Measurements from ENCODE around the gene PML.

Gene PML

DNA sequence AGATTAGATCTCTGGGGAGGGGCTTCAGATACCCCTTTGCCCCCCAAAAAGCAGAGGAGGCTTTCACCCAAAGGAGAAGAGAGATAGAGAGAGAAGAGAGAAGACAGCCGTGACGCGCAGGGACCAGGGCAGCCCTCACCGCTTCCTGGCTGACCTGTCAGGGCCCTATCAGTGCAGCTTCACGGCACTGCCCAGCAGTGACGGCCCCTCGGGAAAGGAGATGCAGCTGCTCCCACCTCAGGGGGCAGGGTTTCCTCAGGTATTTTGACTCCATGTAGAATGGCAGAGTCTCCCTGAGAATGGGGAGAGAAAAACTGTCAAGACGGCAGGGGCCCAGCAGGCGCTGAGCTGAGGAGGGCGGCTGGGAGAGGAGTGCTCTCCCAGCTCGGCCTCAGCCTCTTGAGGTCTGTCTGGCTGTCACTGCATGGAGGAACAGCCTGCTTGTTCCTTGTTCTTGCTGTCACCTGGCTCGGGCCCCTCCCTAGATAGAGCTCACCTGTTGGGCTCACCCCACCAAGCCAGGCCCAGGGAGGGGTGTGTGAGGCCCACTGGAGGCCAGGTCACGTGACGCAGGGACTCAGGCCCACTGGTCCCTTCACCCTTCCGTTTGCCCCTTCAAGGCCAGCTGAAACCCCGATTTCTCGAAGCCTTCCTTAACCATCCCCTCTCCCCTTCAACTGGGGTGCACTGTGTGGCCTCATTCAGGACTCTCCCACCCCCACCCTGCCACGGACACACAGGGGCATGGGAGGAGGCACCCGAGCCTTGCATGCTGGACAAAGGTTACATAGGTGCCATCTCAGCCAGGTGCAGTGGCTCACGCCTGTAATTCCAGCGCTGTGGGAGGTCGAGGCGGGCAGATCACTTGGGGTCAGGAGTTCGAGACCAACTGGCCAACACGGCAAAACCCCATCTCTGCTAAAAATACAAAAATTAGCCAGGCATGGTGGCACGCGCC is 40.0 kb upstream of the PML start:
- no peak for ATAC-seq (ENCODE audit: low read depth)
- Histone ChIP-seq H3K36me3 (ENCODE audit: low read depth) (no peaks in the 10 kb centered on the region), H3K4me3 (ENCODE audit: severe bottlenecking) (no peak overlapping the region), H3K27ac (ENCODE audit: poor library complexity, severe bottlenecking) (no peak overlapping the region), H3K9me3 (ENCODE audit: severe bottlenecking) (no peaks in the 10 kb centered on the region), H3K27me3 (ENCODE audit: insufficient read depth, poor library complexity, severe bottlenecking) (no peaks in the 10 kb centered on the region), H3K4me1 (ENCODE audit: insufficient read depth, poor library complexity, severe bottlenecking) (peaks cover 26% of the 10 kb centered on the region)
- TF ChIP-seq, protein P1, sequence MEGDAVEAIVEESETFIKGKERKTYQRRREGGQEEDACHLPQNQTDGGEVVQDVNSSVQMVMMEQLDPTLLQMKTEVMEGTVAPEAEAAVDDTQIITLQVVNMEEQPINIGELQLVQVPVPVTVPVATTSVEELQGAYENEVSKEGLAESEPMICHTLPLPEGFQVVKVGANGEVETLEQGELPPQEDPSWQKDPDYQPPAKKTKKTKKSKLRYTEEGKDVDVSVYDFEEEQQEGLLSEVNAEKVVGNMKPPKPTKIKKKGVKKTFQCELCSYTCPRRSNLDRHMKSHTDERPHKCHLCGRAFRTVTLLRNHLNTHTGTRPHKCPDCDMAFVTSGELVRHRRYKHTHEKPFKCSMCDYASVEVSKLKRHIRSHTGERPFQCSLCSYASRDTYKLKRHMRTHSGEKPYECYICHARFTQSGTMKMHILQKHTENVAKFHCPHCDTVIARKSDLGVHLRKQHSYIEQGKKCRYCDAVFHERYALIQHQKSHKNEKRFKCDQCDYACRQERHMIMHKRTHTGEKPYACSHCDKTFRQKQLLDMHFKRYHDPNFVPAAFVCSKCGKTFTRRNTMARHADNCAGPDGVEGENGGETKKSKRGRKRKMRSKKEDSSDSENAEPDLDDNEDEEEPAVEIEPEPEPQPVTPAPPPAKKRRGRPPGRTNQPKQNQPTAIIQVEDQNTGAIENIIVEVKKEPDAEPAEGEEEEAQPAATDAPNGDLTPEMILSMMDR (IDR thresholded peaks at IDR 0.05; ENCODE audit: poor library complexity, severe bottlenecking), result no peak
- DNase-seq (ENCODE audit: low spot score), result peak; percentile 58

DNA sequence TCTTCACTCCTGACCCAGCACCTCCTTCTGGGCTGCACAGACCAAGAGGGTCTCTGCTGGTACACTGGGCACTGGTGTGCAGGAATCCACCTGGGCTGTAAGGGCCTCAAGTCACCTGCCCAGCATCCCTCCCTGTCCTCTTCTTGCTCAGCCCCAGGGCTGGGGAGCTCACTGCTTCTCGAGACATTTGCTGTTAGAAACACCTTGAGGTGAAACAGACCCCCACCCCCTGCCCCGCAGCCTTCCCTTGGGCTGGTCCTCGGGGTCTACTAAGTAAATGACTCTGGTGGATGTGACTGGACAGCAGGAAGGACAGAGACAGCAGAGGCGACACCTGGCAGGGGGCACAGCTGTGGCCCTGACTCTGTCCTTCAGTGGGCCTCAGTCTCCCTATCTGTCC is 39.2 kb upstream of the PML start:
- Histone ChIP-seq H3K4me3 (ENCODE audit: severe bottlenecking) (no peak overlapping the region), H3K36me3 (ENCODE audit: low read depth) (no peaks in the 10 kb centered on the region), H3K27ac (ENCODE audit: poor library complexity, severe bottlenecking) (no peak overlapping the region), H3K27me3 (ENCODE audit: insufficient read depth, poor library complexity, severe bottlenecking) (no peaks in the 10 kb centered on the region), H3K4me1 (ENCODE audit: insufficient read depth, poor library complexity, severe bottlenecking) (peaks cover 26% of the 10 kb centered on the region), H3K9me3 (ENCODE audit: severe bottlenecking) (no peaks in the 10 kb centered on the region)
- peak; percentile 64 for DNase-seq (ENCODE audit: low spot score)
- TF ChIP-seq, protein P1 (IDR thresholded peaks at IDR 0.05; ENCODE audit: poor library complexity, severe bottlenecking), result no peak
- ATAC-seq (ENCODE audit: low read depth), result no peak

DNA sequence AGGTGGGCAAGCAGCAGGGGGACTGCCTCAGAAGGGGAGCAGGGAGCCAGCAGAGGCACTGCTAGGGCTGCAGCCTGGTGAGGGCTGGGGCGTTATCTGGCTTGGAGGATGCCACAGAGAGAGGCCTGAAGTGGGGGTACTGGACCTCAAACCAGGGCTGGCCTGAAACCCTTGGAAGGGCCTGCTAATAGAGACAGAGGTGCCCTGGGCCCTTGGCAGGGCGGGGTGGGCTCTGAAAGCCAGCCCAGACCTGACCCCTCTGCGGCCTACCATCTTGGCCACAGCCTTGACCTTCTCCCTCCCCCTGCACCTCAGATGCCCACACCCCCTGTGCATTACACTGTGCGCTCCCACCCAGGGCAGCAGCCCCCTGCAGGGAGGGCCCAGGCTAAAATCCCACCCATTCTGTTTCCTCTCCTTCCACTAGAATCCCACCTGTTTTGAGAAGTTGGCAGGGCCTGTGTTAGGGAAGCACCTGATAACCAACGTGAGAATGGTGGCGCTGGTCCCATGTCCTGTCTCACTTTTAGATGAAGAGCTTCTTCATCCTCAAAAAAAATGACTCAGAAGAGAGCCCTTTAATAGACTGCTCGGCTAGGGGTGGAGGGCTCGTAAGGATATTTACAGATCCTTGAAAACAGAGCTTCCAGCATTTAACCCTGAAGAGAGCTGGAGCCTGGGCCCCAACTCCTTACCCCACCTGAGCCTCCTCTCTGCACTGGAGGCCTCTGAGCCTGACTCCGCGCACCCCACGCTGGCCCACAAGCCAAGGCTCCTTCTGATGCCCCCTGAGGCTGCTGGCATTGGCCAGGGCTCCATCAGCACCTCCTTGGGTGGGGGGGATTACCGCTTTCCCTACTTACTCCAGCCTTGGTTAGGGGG is 38.4 kb upstream of the PML start:
- H3K4me3 ChIP-seq (ENCODE audit: severe bottlenecking), result no peak overlapping the region
- TF ChIP-seq, protein P1 (IDR thresholded peaks at IDR 0.05; ENCODE audit: poor library complexity, severe bottlenecking), result no peak
- H3K27me3 ChIP-seq (ENCODE audit: insufficient read depth, poor library complexity, severe bottlenecking), result no peaks in the 10 kb centered on the region
- H3K4me1 ChIP-seq (ENCODE audit: insufficient read depth, poor library complexity, severe bottlenecking), result peaks cover 26% of the 10 kb centered on the region
- no peaks in the 10 kb centered on the region for H3K9me3 ChIP-seq (ENCODE audit: severe bottlenecking)
- ATAC-seq (ENCODE audit: low read depth) (no peak; the same call in 2 of the 3 replicates), DNase-seq (ENCODE audit: low spot score) (peak; percentile 61)
- peak overlapping the region; percentile 66 for H3K27ac ChIP-seq (ENCODE audit: poor library complexity, severe bottlenecking)
- no peaks in the 10 kb centered on the region for H3K36me3 ChIP-seq (ENCODE audit: low read depth)

DNA sequence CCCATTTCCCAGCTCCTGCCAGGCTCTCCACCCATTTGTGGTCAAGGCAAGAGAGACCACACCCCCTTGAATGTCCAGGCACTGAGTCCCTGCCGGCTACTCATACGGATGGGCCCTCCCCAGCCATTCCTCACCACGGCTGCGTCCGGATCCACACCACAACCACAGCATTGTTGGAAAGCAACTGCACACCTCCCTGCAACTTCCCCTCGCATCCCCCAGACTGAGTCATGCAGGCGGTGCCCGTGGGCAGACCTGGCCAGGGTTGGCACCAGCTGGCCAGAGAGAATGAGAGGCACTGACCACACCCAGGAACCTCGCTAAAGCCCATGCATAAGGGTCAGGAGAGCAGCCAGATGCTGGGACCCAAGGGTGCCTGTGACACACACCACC is 37.8 kb upstream of the PML start:
- H3K27ac ChIP-seq (ENCODE audit: poor library complexity, severe bottlenecking), result peak overlapping the region; percentile 66
- TF ChIP-seq, protein P1 (IDR thresholded peaks at IDR 0.05; ENCODE audit: poor library complexity, severe bottlenecking), result no peak
- no peaks in the 10 kb centered on the region for H3K9me3 ChIP-seq (ENCODE audit: severe bottlenecking)
- no peak overlapping the region for H3K4me3 ChIP-seq (ENCODE audit: severe bottlenecking)
- no peaks in the 10 kb centered on the region for H3K36me3 ChIP-seq (ENCODE audit: low read depth)
- ATAC-seq (ENCODE audit: low read depth) (peak; percentile 95), DNase-seq (ENCODE audit: low spot score) (peak; percentile 96)
- H3K27me3 ChIP-seq (ENCODE audit: insufficient read depth, poor library complexity, severe bottlenecking), result no peaks in the 10 kb centered on the region
- H3K4me1 ChIP-seq (ENCODE audit: insufficient read depth, poor library complexity, severe bottlenecking), result peaks cover 22% of the 10 kb centered on the region
